NCI-H748 treated with DMSO at 0.1 percent for 48 hours (cell line): ENCODE data around the gene BHMT2.

ENCODE experiments used
- DNase-seq: peaks from one replicate; lab custom pipeline; 2025; lab: John Stamatoyannopoulos, UW

Gene BHMT2

GRCh38 chr5:79120221-79120620 lies 50.7 kb downstream of the BHMT2 start:
- no peak for DNase-seq

GRCh38 chr5:79122973-79123372 lies 53.4 kb downstream of the BHMT2 start:
- DNase-seq = no peak

- no peak for DNase-seq
Observed at GRCh38 chr5:79124607-79125006, 55.0 kb downstream of the BHMT2 start.

- no peak for DNase-seq
Observed at GRCh38 chr5:79130781-79131180, 61.2 kb downstream of the BHMT2 start.

GRCh38 chr5:79133121-79133656 lies 63.6 kb downstream of the BHMT2 start:
- peak; percentile 57 for DNase-seq

- DNase-seq = peak; percentile 84
Observed at GRCh38 chr5:79133657-79134451, 64.3 kb downstream of the BHMT2 start.

GRCh38 chr5:79135790-79136553 lies 66.4 kb downstream of the BHMT2 start:
- no peak for DNase-seq

GRCh38 chr5:79136618-79137017 lies 67.1 kb downstream of the BHMT2 start:
- DNase-seq = no peak
